ENCODE data around the gene MED22.

- no peak for TF ChIP-seq CSRNP3 (CRISPR knock-in tag; IDR thresholded peaks at IDR 0.05)
- TF ChIP-seq ZFP30 (CRISPR knock-in tag; IDR thresholded peaks at IDR 0.05): no peak
- no peak for TF ChIP-seq ZC3H10 (CRISPR knock-in tag; IDR thresholded peaks at IDR 0.05)
- TF ChIP-seq CSDC2 (CRISPR knock-in tag; IDR thresholded peaks at IDR 0.05): no peak
- TF ChIP-seq PATZ1 (CRISPR knock-in tag; IDR thresholded peaks at IDR 0.05; ENCODE audit: borderline replicate concordance): no peak
Observed at GRCh38 chr9:133340256-133340655, 7.7 kb downstream of the MED22 start.
